Measurements from ENCODE around the gene TEX19.
A peak's percentile ranks its signal among the peaks of the same experiment; 100 is the strongest.
"Not testable (repeated sequence)": the region's sequence is repeated elsewhere in the genome, so short reads cannot be mapped to it uniquely, and the experiment has no call there.

The TEX19 gene

GRCh38 chr17:82338858-82339633 lies 20.0 kb upstream of the TEX19 start:
- DNase-seq, result no peak

GRCh38 chr17:82339634-82340580 lies 19.1 kb upstream of the TEX19 start:
- no peak for DNase-seq

GRCh38 chr17:82342361-82343079 lies 16.5 kb upstream of the TEX19 start:
- no peak for DNase-seq

- no peak for DNase-seq
Measured at GRCh38 chr17:82343560-82343959, 15.5 kb upstream of the TEX19 start.

GRCh38 chr17:82344175-82344907 lies 14.7 kb upstream of the TEX19 start:
- DNase-seq, result no peak

- no peak for DNase-seq
Measured at GRCh38 chr17:82345151-82345976, 13.7 kb upstream of the TEX19 start.

GRCh38 chr17:82346342-82347300 lies 12.4 kb upstream of the TEX19 start:
- DNase-seq, result no peak

GRCh38 chr17:82347994-82348393 lies 11.1 kb upstream of the TEX19 start:
- not testable (repeated sequence) for DNase-seq

GRCh38 chr17:82348434-82348833 lies 10.6 kb upstream of the TEX19 start:
- no peak for DNase-seq

- DNase-seq, result no peak
Measured at GRCh38 chr17:82348866-82349265, 10.2 kb upstream of the TEX19 start.

GRCh38 chr17:82349287-82349701 lies 9.8 kb upstream of the TEX19 start:
- no peak for DNase-seq

- DNase-seq, result peak in 3 of 5 experiments; percentile 20 to 67 (median 30)
Measured at GRCh38 chr17:82350182-82351030, 8.6 kb upstream of the TEX19 start.

- DNase-seq, result no peak
Measured at GRCh38 chr17:82351254-82351712, 7.8 kb upstream of the TEX19 start.

GRCh38 chr17:82351713-82352488 lies 7.1 kb upstream of the TEX19 start:
- peak; percentile 45 to 80 (median 70) for DNase-seq

- no peak for DNase-seq
Measured at GRCh38 chr17:82353484-82353883, 5.6 kb upstream of the TEX19 start.

GRCh38 chr17:82354804-82355308 lies 4.2 kb upstream of the TEX19 start:
- DNase-seq, result no peak

- DNase-seq, result no peak
Measured at GRCh38 chr17:82355770-82356427, 3.1 kb upstream of the TEX19 start.

Data from T-helper 2 cell (primary cell).